ENCODE measurements around the gene TBC1D16.
"Not testable (repeated sequence)": the region's sequence is repeated elsewhere in the genome, so short reads cannot be mapped to it uniquely, and the experiment has no call there.

TBC1D16 gene

DNA sequence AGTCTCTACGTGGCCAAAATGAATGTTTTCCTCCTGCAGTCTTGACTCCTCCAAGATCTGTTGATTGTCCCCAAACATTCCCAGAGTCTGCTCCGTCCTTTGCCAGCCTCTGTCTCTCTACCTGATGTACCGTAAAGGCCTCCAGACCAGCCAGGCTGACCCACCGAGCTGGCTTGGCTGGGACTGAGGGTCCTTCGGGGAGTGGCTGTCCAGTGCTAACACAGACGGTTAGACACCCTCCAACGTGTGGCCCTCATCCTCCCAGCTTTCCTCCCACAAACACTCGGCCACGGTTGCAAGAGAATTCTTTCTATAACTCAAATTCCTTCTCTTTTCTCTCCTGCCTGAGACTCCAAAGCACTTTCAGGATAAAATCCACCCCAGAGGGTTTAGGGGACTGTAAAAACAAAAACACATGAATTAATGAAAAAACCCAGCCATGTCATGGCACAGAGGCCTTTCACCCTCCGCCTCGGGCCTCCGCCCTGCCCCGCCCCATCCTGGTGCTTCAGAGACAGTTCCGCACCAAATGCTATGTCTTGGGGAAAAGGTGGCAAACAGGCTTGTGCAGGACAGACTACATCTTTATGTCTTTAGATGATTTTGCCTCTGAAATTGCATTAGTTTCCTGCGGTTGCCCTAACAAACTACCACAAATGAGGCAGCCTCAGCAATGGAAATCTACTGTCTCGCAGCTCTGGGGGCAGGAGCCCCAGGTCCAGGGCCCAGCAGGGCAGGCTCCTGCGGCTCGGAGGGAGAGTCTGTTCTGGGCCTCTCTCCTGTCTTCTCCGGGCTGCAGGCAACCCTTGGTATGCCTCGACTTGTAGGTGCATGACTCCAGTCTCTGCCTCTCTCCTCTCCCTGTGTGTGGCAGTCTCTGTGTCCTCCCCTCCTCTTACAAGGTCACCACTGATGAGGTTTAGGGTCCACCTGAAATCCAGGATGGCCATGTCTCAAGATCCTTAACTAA is 124.0 kb downstream of the TBC1D16 start:
- no peak for DNase-seq

DNA sequence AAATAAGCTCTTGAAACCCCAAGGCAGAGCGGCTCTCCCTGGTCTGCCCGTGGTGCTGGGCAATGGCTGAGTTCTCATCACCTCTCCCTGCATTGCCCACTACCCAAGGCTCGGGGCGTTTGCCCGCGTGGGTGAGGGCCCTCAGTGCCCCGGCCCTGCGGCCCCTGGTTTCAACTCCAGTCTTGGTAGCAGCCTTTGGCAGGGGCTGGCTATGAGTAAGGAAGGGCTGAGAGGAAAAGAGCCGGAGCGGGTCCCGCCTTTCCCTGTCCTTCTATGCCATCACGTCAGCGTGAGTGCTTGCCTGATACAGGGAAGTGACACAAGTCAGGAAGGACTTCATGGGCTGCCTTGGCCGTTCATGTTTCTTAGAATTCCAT is 124.7 kb downstream of the TBC1D16 start:
- DNase-seq = no peak

DNA sequence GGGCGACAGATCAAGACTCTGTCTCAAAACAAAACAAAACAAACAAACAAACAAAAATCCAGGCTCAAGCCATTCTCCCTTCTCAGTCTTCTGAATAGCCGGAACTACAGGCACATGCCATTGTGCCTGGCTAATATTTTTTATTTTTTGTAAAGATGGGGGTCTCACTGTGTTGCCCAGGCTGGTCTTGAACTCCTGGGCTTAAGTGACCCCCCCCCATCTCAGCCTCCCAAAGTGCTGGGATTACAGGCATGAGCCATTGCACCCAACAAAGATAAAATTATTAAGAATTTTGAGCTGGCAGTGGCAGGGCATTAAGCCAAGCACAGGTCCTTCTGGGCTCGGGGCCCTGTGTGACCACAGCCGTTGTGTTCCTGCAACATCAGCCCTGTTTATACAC is 126.6 kb downstream of the TBC1D16 start:
- no peak for DNase-seq

DNA sequence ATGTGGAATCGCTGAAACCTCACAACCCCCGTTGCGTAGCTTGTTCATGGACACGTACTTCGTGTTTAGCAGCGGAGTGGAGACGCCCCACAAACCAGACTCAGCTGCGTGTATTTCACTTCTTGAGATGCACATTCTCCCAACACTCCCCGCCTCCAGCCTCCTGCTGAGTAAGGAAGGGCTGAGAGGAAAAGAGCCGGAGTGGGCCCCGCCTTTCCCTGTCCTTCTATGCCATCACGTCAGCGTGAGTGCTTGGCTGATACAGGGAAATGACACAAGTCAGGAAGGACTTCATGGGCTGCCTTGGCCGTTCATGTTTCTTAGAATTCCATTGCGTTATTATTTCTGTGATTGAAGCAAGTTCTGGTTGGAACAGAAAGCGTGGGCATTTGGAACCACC is 127.8 kb downstream of the TBC1D16 start:
- no peak for DNase-seq

DNA sequence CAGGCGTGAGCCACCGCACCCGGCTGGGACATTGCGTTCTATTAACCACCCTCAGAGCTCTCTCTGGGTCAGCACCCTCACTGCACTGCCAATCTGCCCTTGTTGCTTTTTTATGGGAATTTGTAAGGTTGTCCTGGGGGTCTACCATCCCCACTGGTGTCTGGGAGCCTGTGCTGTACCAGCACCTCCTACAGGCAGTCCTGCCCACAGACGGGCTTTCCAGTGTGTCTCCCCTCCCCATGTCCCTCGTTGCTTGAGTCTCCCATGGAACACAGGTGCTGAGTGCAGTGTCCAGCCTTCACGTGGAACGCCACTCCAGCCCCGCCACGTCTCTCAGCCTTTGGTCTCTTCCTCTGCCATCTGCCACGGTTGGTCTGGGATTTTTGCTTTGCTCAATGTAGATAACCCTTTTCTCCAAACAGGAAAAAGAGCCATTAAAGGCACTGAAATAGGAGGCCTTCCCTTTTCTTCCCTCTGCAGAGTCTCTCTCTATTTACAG is 128.4 kb downstream of the TBC1D16 start:
- DNase-seq = no peak

DNA sequence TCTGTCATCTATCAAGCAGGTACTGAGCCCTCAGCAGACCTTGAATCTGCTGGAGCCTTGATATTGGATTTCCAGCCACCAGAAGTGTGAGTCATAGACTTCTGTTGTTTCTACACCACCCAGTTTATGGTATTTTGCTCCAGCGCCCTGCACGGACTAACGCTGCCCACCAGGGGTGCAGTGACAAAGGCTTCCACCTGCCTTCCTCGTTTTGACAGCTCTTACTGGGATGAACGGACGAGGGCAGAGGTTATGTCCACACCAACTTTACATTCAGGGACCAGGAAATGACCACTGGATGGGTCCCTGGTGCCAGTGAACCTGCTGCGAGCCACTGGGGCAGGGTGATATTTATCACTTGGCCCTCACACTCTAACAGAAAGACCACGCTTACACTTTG is 129.8 kb downstream of the TBC1D16 start:
- peak; percentile 62 to 87 for DNase-seq

DNA sequence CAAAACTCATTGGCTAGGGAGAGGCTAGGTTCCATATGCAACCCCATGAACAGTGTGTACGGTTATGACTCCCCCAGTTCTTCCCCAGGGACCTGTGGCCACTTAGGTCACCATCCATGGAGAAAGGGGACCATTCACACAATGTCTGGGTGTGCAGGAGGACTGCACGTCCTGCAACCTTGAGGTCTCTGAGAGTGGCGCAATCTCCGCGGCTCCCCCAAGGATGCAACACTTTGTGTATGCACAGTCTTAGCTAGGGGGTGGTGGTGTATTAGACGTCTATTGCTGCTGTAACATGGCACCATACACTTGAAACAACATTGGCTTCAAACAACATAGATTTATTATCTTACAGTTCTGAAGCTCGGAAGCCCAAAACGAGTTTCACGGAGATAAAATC is 130.8 kb downstream of the TBC1D16 start:
- no peak for DNase-seq

DNA sequence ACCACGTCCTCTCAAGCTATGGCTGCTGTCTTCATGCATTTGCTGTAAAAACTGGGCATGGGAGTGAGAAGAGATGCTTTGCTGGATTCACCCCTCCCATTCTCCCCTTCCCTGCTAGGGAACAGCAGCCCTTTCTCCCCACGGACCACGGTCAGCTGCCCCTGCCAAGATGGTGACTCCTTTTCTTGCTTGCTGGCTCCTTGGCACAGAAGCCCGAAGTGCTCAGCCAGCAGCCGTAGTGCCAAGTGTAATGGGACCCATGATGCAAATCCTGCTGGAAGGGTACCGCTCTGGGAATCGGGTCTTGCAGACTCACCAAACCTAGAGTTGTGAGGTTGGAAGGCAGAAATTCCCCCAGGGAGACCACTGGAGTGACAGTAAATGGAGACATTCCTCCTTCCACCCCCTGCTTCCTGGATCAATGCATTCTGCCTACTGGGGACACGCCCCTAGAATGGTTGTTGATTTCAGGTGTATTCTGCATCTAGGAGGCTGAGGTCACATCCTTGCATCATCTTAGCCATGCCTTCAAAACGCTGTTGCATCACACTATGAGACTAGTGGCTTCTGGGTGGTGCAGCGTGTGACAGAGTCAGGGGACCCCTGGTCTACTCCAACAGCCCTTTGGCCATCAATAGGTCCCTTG is 133.4 kb downstream of the TBC1D16 start:
- no peak for DNase-seq

DNA sequence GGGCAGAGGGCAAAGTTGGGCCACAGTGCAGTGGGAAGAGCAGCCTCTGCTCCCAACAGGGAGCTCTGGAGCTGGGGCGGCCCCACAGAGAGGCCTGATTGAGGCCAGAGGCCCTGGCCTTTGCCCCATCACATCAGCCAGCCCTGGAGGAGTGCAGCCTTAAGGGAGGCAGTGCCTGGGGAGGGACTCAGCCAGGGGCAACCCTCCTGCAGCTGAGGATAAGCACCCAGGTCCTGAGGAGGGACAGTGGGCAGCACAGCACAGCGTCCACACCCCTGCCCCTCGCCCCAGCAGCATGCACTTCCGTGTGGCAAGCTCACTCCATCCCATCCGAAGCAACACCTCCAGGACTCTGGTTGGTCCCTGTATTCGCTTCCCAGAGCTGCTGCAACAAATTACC is 134.5 kb downstream of the TBC1D16 start:
- DNase-seq = no peak

DNA sequence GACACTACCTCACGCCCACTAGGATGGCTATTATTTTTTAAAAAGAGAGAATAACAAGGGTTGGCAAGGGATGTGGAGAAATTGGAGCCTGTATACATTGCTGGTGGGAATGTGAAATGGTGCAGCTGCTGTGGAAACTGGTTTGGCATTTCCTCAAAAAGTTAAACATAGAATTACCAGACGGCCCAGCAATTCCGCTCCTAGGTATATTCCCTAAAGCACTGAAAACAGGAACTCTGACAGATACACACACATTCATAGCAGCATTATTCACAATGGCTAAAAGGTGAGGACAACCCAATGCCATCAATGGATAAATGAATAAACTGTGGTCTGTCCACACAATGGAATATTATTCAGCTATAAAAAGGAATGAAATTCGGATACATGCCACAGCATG is 136.1 kb downstream of the TBC1D16 start:
- no peak for DNase-seq

DNA sequence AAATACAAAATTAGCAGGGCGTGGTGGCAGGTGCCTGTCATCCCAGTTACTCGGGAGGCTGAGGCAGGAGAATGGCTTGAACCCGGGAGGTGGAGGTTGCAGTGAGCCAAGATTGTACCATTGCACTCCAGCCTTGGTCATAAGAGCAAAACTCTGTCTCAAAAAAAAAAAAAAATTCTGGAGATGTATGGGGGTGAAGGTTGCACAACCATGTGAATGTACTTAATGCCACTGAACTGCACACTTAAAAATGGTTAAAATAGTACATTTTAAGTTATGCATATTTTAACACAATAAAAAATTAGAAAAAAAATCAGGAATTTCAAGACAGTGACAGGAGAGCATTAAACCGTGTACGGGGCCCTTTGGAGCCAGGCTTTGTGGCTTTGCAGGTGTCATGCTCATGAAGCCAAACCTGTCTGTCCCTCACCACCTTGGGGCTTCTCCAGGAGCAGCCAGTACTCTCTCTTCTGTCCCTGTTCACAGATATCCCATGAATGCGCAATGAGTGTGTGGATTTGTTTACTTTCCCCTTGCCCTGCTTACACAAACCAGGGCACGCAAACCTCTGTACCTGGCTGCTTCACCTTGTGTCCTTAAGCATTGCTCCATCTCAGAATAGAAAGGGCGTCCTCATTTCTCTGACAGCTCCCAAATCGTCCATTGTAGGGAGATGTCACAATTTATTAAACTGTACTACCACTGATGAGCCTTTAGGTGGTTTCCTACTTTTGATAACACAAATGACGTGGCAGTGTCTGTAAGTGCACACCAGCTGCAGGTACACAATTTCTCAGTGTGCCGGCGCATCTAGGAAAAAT is 138.2 kb downstream of the TBC1D16 start:
- no peak for DNase-seq

DNA sequence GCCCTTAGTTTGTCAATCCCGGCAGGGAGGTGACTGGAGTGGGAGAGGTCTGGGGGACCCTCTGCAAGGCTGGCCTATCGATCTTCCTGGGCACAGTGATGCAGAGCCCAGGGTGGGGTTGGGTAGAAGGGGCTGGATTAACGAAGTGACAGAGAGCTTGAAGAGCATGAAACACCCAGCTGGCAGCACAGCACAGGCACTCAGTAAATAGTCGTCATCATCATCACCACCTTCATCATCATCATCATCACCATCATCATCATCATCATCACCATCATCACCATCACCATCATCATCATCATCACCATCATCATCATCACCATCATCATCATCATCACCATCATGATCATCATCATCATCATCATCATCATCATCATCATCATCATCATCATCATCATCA is 142.2 kb downstream of the TBC1D16 start:
- not testable (repeated sequence) for DNase-seq

DNA sequence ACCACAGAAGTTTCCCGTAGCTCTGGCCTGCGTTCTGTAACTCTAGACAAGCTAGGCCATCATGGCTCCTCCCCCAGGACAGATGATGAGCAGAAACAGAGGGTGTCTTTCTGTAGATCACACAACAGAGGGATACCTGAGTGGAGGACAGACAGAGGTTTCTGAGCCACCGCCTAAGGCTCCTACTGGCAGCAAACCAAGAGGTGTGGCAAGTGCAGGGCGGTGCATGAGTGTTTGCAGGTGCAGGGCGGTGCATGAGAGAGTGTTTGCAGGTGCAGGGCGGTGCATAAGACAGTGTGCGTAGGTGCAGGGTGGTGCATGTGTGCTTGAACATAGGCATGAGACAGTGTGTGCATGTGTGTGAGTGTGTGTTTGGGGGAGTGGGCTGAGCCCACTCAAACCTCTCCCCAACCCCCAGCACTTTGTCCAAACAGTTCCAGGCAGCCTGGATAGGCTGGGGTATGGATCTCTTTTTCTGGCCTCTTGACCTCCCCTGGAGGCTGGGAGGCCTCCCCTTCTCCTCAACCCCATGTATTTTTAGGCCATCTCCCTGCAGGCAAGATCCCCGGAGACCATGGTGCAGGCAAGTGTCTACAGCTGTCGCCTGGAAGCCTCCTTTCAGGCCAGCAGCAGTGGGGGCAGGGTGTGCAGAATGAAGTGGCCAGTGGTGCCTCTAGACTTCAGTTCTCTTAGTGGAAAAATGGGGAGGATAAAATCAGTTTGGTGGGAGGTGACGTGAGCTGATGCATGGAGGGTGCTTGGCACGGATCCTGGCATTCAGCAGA is 143.0 kb downstream of the TBC1D16 start:
- DNase-seq = peak; percentile 25 to 57

DNA sequence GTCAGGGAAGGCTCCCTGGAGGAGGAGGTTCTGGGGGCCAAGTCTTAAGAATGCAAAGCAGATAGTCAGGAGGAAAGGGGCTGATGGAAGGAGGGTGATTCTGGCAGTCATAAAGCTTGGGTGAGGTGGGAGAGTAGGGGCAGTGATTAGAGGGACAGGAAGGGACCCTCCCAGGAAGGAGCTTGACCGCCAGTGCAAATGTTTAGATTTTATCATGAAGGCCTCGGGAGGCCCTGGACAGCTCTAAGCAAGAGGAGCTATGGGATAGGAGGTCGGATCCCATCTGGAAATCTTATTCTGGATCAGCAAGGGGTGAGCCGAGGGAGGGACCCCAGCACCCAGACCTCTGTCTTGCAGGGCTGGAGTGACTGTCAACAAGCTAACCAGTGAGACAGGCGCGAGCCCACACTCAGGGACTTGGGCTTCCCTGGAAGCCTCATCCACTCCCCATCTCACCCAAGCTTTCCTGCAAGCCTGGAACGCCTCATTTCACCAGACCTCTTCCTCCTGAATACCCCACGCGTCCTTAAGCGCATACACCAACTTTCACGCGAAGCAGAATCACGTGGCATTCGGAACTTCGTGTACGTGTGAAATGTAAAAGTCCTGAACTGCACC is 144.4 kb downstream of the TBC1D16 start:
- no peak for DNase-seq

DNA sequence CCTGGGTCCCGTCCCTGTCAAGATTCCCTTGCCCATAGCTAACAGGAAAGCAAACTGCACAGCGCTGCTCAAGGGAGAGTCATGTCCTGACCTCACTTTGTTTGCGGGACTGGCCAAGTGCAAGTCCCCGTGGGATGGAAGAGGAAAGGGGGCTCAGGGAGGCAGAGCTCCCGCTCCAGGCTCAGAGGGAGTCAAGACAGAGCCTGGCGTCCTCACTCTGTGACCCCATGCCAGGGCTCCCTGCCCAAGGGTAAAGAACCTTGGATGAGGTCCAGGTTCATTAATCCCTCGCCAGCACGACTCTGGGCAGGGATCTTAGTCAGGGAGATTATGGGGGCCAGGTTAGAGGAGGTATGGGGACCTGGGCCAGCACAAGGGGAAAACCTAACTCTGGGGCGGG is 145.0 kb downstream of the TBC1D16 start:
- no peak for DNase-seq

DNA sequence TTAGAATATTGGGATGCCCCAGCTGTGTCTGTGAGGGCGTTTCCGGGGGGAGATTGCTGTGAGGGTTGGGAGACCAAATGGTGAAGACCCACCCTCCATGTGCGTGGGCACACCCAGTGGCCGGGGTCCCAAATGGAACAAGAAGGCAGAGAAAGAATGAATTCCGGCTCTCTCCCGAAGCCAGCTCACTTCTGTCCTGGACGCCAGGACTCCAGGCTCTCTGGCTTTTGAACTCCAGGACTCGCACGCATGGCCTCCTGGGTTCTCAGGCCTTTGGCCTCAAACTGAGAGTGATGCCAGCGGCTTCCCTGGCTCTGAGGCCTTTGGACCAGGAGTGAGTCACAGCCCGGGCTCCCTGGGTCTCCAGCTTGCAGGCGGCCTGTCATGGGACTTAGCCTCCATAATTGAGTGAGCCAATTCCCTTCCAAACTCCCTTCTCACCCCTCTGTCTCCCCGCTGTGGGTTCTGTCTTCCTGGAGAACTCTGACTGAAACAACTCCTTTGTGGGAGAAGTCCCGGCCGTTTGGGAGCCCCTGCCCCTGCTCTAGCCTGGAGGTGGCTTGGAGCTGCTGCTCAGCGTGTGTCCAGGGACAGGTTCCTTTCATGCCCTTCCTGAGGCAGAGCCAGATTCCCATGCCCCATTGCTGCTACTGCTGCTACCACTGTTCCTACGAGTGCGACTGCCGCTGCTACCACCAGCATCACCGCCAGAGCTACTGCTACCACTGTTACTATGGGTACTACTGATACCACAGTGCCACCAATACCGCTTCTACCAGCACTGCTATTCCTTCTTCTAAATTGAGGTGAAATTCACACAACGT is 146.6 kb downstream of the TBC1D16 start:
- no peak for DNase-seq

DNA sequence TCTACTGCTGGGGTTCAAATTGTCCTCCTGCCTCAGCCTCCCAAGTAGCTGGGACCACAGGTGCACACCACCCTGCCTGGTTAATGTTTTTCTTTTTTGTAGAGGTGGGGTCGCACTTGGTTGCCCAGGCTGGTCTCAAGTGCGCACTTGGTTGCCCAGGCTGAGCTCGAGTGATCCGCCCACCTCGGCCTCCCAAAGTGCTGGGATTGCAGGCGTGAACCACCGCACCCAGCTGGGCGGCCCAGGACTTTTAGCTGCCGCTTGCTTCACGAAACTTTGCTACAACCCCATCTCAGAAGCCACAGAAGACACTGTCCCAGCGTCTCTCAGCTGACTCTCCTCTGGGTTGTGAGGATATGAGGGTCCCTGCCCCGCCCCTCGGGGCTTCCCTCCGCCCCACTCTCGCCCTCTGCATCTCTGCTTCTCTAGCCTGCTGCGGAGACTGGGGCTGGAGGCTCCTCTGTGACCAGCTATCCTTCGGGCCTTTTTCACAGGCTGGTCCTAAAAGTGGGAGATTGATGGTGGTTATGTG is 147.6 kb downstream of the TBC1D16 start:
- DNase-seq = no peak

DNA sequence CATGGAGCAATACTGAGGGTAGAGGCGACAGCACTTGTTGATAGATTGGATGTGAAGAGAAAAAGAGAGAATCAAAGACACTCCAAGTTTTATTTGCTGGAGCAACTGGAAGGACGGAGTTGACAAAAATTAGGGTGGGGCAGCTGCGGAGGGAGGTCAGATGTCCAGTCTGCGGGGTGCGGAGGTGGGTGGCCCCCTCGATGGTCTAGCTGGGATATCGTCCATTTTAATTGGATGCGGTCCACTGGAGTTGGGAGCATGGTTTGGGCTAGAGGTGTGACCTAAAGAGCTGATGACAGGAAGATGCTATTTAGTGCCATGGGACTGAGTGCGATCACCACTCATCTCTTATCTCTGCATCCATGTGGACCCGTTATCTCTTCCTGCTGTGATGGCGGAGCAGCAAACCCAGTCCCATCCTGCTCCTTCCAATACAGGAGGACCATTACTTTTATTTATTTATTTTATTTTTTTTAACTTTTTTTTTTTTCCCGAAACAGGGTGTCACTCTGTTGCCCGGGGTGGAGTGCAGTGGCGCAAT is 148.2 kb downstream of the TBC1D16 start:
- no peak for DNase-seq

DNA sequence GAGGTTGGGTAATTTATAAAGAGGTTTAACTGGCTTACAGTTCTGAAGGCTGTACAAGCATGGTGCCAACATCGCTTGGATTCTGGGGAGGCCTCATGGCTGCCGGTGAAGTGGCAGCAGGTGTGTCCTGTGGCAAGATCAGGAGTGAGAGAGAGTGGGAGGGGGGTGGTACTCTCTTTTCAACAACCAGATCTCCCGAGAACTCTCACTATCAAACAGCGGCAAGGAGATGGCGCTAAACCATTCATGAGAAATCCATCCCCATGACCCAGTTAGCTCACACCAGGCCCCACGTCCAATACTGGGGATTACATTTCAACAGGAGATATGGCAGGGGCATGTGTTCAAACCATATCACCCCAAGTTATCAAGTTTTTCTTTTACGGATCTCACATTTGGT is 152.5 kb downstream of the TBC1D16 start:
- DNase-seq = no peak
